Stimulated activated CD8-positive, alpha-beta memory T cell treated with anti-CD3 and anti-CD28 coated beads, Interleukin-7, amount 100 ng/mL, for 24 hours (primary cell): ENCODE results near the gene SLC23A2.

Source experiments
- DNase-seq: peaks from one replicate; pipeline ENCODE4 v3.0.0-alpha.2; 2020; ENCODE audit warnings: low read depth

Gene SLC23A2

DNA sequence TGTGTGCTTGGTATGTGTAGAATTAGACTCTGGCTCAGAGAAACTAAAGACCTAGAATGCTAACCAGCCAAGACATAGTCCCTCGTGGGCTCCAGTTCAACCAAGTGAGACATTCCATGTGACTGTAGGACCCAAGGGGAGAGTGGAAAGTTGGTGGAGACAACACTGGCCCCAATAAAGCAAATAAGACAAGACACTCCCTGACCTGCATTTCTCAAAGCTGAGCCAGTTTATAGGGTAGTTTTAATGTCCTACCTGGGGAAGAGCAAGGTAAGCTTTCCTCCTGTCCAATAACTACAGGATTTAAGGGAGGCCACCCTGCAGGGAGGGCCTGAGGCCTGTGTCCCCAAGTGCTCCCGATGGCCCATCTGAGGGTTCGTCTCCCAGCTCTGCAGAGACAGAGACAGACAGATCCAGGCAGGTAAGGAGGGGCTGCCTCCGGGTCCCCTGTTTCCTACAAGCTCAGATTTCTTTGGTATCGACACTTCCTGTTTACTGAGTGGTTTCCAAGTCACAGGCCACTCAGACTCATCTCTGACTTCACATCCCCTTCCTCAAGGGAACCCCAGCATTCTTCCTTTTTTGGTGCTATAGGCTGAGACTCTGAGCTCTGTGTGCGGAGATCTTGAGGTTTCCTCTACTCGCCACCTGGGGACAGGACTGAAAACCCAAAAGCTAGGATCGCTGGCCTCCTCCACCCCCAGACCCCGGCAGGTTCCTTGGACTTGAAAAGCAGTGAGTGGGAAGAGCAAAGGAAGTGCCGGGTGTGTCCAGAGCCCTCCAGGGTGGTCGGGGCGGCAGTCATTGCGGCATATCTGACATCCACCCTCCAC is 187.2 kb downstream of the SLC23A2 start:
- DNase-seq: no peak

DNA sequence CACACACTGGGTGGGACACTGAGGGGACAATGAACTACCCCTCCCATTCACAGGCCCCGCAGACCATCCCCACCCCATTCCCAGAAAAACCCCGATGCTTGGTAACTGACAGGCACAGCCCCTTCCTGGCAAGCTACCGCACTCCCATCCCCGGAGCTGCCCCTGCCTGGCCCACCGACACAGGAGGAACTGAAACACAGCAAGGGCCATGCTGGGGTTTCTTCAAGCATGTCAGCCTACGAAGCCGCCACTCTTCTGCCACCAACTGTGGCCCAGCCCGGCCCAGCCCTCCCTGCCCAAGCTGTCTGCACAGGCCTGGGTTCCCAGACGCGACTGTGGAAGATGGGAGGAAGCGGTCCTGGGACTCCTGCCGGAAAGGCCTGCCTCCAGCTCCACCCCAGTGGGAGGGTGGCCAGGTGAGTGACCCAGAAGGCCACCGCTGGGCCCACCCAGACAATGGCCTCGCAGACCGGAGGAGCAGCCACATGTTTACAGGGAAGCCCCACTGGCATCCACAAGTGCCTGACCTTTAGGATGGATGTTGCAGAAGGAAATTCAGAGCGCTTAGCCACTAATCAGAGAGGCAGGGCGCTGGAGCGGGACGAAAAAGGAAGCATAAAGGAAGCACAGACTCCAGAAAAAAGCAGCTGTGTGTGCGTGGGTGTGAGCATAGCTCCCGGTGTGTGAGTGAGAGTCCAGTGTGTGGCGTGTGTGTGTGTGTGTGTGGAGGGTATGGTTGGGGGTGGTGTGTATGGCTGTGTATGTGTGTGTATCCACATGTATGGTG is 188.0 kb downstream of the SLC23A2 start:
- DNase-seq: no peak

DNA sequence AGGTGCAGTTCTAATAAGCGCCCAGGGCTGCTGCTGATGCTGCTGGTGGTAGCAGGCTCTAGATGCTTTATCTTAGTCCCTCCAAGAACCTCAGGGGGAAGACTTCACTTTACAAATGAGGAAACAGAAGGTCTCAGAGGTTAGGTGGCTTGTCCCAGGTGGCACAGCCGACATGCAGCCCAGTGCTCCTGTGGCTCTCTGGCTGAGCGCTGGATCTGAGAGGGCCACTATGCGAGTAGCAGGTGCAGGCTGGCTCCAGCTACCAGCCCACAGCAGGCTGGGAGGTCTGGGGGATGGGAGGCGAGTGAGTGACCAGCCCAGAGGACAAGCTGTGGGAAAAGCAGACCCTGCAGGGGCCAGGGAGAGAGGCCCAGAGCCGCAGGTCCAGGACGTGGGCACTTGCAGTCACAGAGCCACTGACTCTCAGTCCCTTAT is 188.7 kb downstream of the SLC23A2 start:
- no peak for DNase-seq

GRCh38 chr20:4812216-4812615 is 189.1 kb downstream of the SLC23A2 start:
- DNase-seq: no peak

DNA sequence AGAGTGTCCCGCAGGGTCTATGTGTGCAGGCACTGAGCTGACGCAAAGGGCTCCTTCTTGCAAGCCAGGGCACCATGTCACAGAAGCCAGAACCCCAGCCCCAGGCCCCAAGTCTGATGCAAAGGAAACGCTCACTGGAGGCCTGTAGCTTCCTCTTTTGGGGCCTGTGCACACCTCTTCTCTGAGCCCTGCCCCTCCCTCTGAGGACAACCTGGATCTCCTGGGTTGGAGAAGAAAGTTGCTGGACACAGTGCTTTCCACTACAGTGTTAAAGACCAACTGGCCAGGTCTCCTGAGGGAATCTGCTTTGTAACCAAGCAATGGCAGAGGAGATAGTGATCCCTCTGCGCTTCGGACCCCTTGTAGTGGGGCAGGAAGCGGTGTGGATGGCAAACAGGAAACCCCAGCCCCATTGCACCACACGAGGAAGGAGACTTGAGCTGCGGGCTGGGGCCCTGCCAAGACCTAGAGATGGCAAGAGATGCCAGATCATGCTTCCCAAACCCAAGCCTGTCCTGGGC is 189.6 kb downstream of the SLC23A2 start:
- no peak for DNase-seq

DNA sequence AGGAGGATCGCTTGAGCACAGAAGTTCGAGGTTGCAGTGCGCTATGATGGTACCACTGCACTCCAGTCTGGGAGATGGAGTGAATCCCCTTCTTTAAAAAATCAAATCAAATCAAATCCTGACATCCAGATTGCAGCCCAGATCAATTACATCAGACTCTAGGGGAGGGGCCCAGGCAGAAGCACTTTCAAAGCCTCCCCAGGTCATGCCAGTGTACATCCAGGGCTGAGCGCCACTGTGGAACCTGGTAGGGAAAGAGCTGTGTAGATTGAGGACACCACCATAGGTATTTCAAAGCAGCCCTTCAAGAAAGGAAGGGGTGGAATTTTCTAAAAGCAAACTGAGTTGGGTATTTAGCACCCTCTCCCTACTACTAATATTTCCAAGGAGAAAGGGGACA is 190.1 kb downstream of the SLC23A2 start:
- DNase-seq: no peak

DNA sequence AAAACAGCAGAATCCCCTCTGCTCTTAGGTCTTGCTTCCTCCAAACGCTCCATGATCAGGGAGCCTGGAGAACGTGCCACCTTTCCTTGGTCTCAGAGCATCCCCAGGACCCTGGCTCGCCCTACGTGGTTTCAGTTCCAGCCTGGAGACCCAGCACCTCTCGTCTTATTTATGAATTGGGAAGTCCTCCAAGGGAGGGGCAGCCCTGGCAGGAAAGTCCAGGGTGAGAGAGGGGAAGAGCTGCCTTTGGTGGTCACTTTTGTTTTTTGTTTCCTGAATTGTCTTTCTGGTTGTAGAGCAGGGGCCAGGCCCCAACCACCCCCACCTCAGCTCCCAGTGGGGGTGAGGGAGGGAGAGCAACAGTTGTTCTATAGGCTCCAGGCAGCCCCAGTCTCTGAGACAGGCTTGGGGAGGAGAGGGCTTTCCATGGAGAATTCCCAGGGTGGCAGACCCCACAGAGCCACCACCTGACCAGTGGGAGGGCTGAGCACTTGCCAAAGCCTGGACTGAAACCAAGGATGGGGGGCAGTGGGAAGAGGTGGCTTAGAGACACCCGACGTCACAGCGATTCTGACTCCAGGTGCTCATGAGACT is 190.8 kb downstream of the SLC23A2 start:
- DNase-seq: no peak

DNA sequence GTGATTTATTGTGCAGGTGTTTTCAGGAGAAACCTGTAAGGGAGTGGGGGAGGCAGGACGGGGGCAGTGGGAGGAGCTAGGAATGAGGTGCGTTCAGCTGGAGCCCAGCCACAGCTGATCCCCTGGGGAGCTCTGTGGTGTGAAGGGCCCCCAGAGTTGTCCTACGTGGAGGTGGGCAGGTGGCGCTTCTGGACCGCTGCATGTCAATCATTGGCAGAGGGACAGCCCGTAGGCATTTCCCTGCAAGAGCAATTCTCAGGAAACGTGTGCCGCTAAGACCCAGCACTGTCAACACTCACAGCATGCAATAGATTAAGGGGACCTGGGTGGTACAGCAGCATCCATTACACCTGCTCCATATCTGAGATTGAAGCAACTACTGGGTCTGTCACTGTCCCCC is 191.6 kb downstream of the SLC23A2 start:
- DNase-seq: no peak

- DNase-seq: no peak
Measured at GRCh38 chr20:4808872-4809271, 192.4 kb downstream of the SLC23A2 start.

GRCh38 chr20:4805663-4806449 is 195.5 kb downstream of the SLC23A2 start:
- no peak for DNase-seq

- DNase-seq: no peak
Measured at GRCh38 chr20:4802527-4802926, 198.8 kb downstream of the SLC23A2 start.
